ENCODE results near the gene RHBDL2.

The RHBDL2 gene

DNA sequence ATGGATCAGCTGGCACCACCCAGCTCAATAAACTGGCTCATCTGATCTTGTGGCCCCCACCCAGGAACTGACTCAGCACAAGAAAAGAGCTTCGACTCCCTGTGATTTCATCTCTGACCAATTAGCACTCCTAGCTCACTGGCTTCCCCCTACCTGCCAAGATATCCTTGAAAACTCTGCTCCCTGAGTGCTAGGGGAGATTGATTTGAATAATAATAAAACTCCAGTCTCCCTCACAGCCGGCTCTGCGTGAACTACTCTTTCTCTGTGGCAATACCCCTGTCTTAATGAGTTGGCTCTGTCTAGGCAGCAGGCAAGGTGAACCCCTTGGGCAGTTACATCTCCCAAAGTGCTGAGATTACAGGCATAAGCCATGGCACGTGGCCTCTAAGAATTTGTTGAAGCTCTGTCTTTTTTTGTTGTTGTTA, 11.8 kb upstream of the RHBDL2 start:
- no peak for DNase-seq
- Mint-ChIP-seq H3K4me1 (no peaks in the 10 kb centered on the region), H3K9me3 (no peaks in the 10 kb centered on the region), H3K36me3 (ENCODE audit: low read depth) (no peaks in the 10 kb centered on the region), H3K27me3 (ENCODE audit: low read depth, poor library complexity) (peaks cover 5% of the 10 kb centered on the region), H3K27ac (no peak overlapping the region), H3K4me3 (no peak overlapping the region)
- TF ChIP-seq, protein P1, sequence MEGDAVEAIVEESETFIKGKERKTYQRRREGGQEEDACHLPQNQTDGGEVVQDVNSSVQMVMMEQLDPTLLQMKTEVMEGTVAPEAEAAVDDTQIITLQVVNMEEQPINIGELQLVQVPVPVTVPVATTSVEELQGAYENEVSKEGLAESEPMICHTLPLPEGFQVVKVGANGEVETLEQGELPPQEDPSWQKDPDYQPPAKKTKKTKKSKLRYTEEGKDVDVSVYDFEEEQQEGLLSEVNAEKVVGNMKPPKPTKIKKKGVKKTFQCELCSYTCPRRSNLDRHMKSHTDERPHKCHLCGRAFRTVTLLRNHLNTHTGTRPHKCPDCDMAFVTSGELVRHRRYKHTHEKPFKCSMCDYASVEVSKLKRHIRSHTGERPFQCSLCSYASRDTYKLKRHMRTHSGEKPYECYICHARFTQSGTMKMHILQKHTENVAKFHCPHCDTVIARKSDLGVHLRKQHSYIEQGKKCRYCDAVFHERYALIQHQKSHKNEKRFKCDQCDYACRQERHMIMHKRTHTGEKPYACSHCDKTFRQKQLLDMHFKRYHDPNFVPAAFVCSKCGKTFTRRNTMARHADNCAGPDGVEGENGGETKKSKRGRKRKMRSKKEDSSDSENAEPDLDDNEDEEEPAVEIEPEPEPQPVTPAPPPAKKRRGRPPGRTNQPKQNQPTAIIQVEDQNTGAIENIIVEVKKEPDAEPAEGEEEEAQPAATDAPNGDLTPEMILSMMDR (IDR thresholded peaks at IDR 0.05) = no peak

DNA sequence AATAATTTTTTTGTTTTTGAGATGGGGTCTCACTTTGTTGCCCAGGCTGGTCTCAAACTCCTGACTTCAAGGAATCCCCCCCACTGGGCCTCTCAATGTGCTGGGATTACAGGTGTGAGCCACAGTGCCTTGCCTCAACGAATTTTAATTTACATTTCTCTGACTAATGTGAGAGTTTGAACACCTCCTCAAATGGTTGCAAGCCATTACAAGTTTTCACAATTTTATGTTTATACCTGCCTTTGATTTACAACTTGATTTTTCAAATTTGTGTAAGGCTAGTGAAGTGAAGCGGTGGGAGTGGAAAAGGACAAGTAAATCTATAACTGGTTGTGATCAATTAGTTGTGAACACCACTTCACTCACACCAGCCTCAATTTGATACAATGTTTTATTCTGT, 8.9 kb upstream of the RHBDL2 start:
- peaks cover 6% of the 10 kb centered on the region for H3K27me3 Mint-ChIP-seq (ENCODE audit: low read depth, poor library complexity)
- H3K4me1 Mint-ChIP-seq = no peaks in the 10 kb centered on the region
- H3K4me3 Mint-ChIP-seq = no peak overlapping the region
- H3K36me3 Mint-ChIP-seq (ENCODE audit: low read depth) = no peaks in the 10 kb centered on the region
- DNase-seq = no peak
- no peak overlapping the region for H3K27ac Mint-ChIP-seq
- TF ChIP-seq, protein P1 (IDR thresholded peaks at IDR 0.05) = no peak
- H3K9me3 Mint-ChIP-seq = peaks cover 13% of the 10 kb centered on the region

- peaks cover 14% of the 10 kb centered on the region for H3K4me1 Mint-ChIP-seq
Measured at GRCh38 chr1:38944547-38944946, 2.9 kb upstream of the RHBDL2 start.

DNA sequence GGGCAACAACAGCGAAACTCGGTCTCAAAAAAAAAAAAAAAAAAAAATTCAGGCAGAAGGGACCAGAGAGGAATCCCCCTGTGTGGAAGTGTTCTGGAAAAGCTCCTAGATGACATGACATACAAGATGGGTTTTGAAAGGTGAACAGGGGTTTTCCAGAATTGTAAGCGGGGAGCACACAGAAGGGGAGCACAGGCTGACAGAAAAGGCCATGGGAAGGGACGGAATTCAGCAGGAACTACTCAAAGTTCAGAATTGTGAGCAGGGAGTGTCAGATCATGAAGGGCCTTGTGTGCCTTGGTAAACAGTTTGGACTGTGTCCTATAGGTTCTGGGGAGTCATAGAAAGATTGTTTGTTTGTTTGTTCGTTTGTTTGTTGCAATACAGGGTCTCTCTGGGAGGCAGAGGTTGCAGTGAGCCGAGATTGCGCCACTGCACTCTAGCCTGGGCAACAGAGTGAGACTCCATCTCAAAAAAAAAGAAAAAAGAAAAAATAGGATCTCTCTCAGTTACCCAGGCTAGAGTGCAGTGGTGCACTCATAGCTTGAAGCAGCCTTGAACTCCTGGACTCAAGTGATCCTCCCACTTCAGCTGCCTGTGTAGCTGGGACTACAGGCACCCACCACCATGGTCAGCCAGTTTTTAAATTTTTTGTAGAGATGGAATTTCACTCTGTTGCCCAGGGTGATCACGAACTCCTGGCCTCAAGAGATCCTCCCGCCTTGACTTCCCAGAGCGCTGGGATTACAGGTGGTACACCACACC, 1.2 kb upstream of the RHBDL2 start:
- no peak for DNase-seq
- TF ChIP-seq, protein P1 (IDR thresholded peaks at IDR 0.05) = no peak
- H3K9me3 Mint-ChIP-seq = peaks cover 13% of the 10 kb centered on the region
- peaks cover 14% of the 10 kb centered on the region for H3K4me1 Mint-ChIP-seq
- peaks cover 16% of the 10 kb centered on the region for H3K27me3 Mint-ChIP-seq (ENCODE audit: low read depth, poor library complexity)
- H3K4me3 Mint-ChIP-seq = no peak overlapping the region
- H3K27ac Mint-ChIP-seq = no peak overlapping the region
- no peaks in the 10 kb centered on the region for H3K36me3 Mint-ChIP-seq (ENCODE audit: low read depth)

More at GRCh38 chr1:38944547-38944946, 2.9 kb upstream of the RHBDL2 start:
- peaks cover 13% of the 10 kb centered on the region for H3K9me3 Mint-ChIP-seq
- H3K36me3 Mint-ChIP-seq (ENCODE audit: low read depth) = no peaks in the 10 kb centered on the region
- H3K27ac Mint-ChIP-seq = no peak overlapping the region
- TF ChIP-seq, protein P1 (IDR thresholded peaks at IDR 0.05) = no peak
- no peak for DNase-seq
- H3K4me3 Mint-ChIP-seq = no peak overlapping the region
- peaks cover 11% of the 10 kb centered on the region for H3K27me3 Mint-ChIP-seq (ENCODE audit: low read depth, poor library complexity)

DNA sequence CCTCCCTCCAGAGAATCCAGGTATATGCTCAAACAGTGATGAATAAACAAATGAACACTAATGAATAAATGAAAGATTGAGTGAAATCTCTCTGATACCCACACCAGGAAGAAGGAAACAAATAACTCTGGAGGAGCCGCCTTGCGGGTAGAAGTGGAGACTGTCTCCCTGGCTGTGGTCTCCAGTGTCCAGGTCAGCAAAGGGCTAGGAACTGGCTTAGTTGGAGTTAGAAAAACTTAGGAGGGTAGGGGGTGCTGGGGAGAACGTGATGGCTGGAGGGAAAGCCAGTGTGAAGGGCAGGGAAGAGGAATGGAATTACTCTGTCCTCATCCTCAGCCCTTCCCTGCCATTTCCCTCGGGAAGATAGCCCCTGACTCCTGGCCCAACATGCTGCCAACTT, 537 bp downstream of the RHBDL2 start:
- Mint-ChIP-seq H3K27ac (no peak overlapping the region), H3K4me1 (peaks cover 14% of the 10 kb centered on the region), H3K9me3 (no peaks in the 10 kb centered on the region), H3K36me3 (ENCODE audit: low read depth) (no peaks in the 10 kb centered on the region), H3K4me3 (no peak overlapping the region), H3K27me3 (ENCODE audit: low read depth, poor library complexity) (peaks cover 16% of the 10 kb centered on the region)
- TF ChIP-seq, protein P1 (IDR thresholded peaks at IDR 0.05) = no peak
- no peak for DNase-seq
